PC-3 (cell line): ENCODE data around the gene LMX1A.

Experiments used
- CTCF ChIP-seq: fragments of 300-600 bp; sonication (generic); conservative IDR thresholded peaks from 2 replicates; pipeline ENCODE4 v1.5.1; 2017; ENCODE audit warnings: antibody characterized with exemption, low read depth, mild to moderate bottlenecking, low read length
- EZH2 ChIP-seq: fragments of 300-600 bp; sonication (generic); IDR thresholded peaks from one replicate; pipeline ENCODE4 v1.6.1; 2017; ENCODE audit warnings: antibody characterized with exemption, mild to moderate bottlenecking, low read length; ENCODE audit not compliant: unreplicated experiment
- EZH2phosphoT487 ChIP-seq: fragments of 300-600 bp; sonication (generic); IDR thresholded peaks from 2 replicates; pipeline ENCODE4 v1.6.1; 2018; ENCODE audit warnings: mild to moderate bottlenecking, antibody characterized with exemption, low read length, borderline replicate concordance

GRCh38 chr1:165153182-165153581 is 203.3 kb downstream of the LMX1A start:
- no peak for TF ChIP-seq CTCF
- no peak for TF ChIP-seq EZH2phosphoT487
- TF ChIP-seq EZH2, result no peak
